Liver (tissue), 9 donors: ENCODE measurements around the gene LDHB. TPM values are rescaled to one million over a fixed set of nuclear protein-coding genes. Genes with fewer than 3 reads are reported as not detected.
A peak's percentile ranks its signal among the peaks of the same experiment; 100 is the strongest.

ENCODE experiments used
- DNase-seq: peaks from one replicate; pipeline ENCODE4 v3.0.0-alpha.2; 2017; ENCODE audit warnings: low spot score
- H3K27ac ChIP-seq, 2 donors: one replicate each; pipeline ENCODE4 v1.7.0; 2013; ENCODE audit warnings: inconsistent platforms in 2 of 2, low read length in 2 of 2, control low read depth in 1 of 2, low read depth in 1 of 2, mild to moderate bottlenecking in 1 of 2
- H3K27me3 ChIP-seq, 4 donors: one replicate each; pipeline versions ENCODE4 v1.6.1 to v1.7.0; 2013; ENCODE audit warnings: low read length in 3 of 4, inconsistent platforms in 1 of 4, mild to moderate bottlenecking in 1 of 4, moderate library complexity in 1 of 4; ENCODE audit not compliant: control insufficient read depth in 4 of 4, insufficient read depth in 4 of 4
- H3K36me3 ChIP-seq, 4 donors: one replicate each; pipeline versions ENCODE4 v1.6.1 to v1.7.0; 2013; ENCODE audit warnings: low read length in 3 of 4, mild to moderate bottlenecking in 3 of 4, low read depth in 1 of 4, moderate library complexity in 1 of 4; ENCODE audit not compliant: control insufficient read depth in 4 of 4, insufficient read depth in 3 of 4
- H3K4me1 ChIP-seq, 4 donors: one replicate each; pipeline versions ENCODE4 v1.6.1 to v1.7.0; 2013; ENCODE audit warnings: low read length in 3 of 4, mild to moderate bottlenecking in 3 of 4, moderate library complexity in 1 of 4; ENCODE audit not compliant: control insufficient read depth in 4 of 4, insufficient read depth in 4 of 4
- H3K4me3 ChIP-seq, 3 donors: one replicate each; pipeline versions ENCODE4 v1.6.1 to v1.7.0; 2013; ENCODE audit warnings: low read length in 3 of 3, control low read depth in 1 of 3, low read depth in 1 of 3, mild to moderate bottlenecking in 1 of 3
- H3K9ac ChIP-seq, 2 donors: one replicate each; pipeline ENCODE4 v1.7.0; 2013; ENCODE audit warnings: low read length in 2 of 2, mild to moderate bottlenecking in 2 of 2, moderate library complexity in 2 of 2, control low read depth in 1 of 2, low read depth in 1 of 2
- H3K9me3 ChIP-seq, 4 donors: one replicate each; pipeline versions ENCODE4 v1.6.1 to v1.7.0; 2013; ENCODE audit warnings: low read length in 3 of 4; ENCODE audit not compliant: control insufficient read depth in 4 of 4
- ATF3 ChIP-seq: IDR thresholded peaks from 2 replicates; pipeline ENCODE4 v1.6.1; 2016; ENCODE audit warnings: antibody characterized with exemption
- CTCF ChIP-seq: fragments of 150-350 bp; IDR thresholded peaks from 2 replicates; pipeline ENCODE4 v1.5.1; 2017; ENCODE audit warnings: improper control_type of control experiment, low read depth, low read length; ENCODE audit not compliant: missing input control
- EGR1 ChIP-seq, 2 donors: IDR thresholded peaks; 2 replicates each; pipeline ENCODE4 v1.6.1; 2016 to 2018; ENCODE audit warnings: antibody characterized with exemption in 2 of 2, low read depth in 2 of 2
- FOXA2 ChIP-seq: IDR thresholded peaks from 2 replicates; pipeline ENCODE4 v1.6.1; 2016; ENCODE audit warnings: antibody characterized with exemption
- HNF4A ChIP-seq, 2 donors: conservative IDR thresholded peaks; 2 replicates each; pipeline ENCODE4 v1.6.1; 2016; ENCODE audit warnings: antibody characterized with exemption in 2 of 2, mild to moderate bottlenecking in 2 of 2
- HNF4G ChIP-seq: IDR thresholded peaks from 2 replicates; pipeline ENCODE4 v1.6.1; 2016; ENCODE audit warnings: antibody characterized with exemption
- JUND ChIP-seq, 2 donors: IDR thresholded peaks; 2 replicates each; pipeline ENCODE4 v1.6.1; 2016; ENCODE audit warnings: antibody characterized with exemption in 2 of 2
- RAD21 ChIP-seq, 2 donors: IDR thresholded peaks; 2 replicates each; pipeline ENCODE4 v1.6.1; 2016; ENCODE audit warnings: antibody characterized with exemption in 2 of 2, mild to moderate bottlenecking in 2 of 2
- SP1 ChIP-seq: IDR thresholded peaks from 2 replicates; pipeline ENCODE4 v1.6.1; 2018; ENCODE audit warnings: antibody characterized with exemption, mild to moderate bottlenecking
- TAF1 ChIP-seq: conservative IDR thresholded peaks from 2 replicates; pipeline ENCODE4 v1.6.1; 2016; ENCODE audit warnings: antibody characterized with exemption, mild to moderate bottlenecking
- WGBS: extraction: QIAGEN DNeasy Blood & Tissue Kit; methylation state at CpG from one replicate; pipeline ENCODE4 v1.1.7; 2013; 5-methylcytosine and 5-hydroxymethylcytosine counted together
- polyA plus RNA-seq, 2 donors: library from polyadenylated mRNA; stranded (reverse) in 1 of 2; unstranded in 1 of 2; fragments of 200-250 nt in 1 of 2; fragments of >200 nt in 1 of 2; fragmentation: Nextera tagmentation in 1 of 2; extraction: Ambion mirVana in 1 of 2; gene quantifications; one replicate each; pipeline versions ENCODE4 v1.2.1 to v1.2.3, GENCODE V29; 2013 to 2015
- total RNA-seq, 2 donors: library from RNA; depleted of rRNA; stranded (reverse); fragments of >200 nt; gene quantifications; one replicate each; pipeline ENCODE4 v1.2.3, GENCODE V29; 2014
- TF ChIP-seq, protein P1 (sequence below): IDR thresholded peaks from 2 replicates; pipeline ENCODE4 v1.6.1; 2016; ENCODE audit warnings: antibody characterized with exemption, mild to moderate bottlenecking
- TF ChIP-seq, protein P2 (sequence below): IDR thresholded peaks from 2 replicates; pipeline ENCODE4 v1.6.1; 2016; ENCODE audit warnings: antibody characterized with exemption
- TF ChIP-seq, protein P3 (sequence below): IDR thresholded peaks from 2 replicates; pipeline ENCODE4 v1.6.1; 2016; ENCODE audit warnings: antibody characterized with exemption
- donor health status: healthy.
- donor health status: healthy.
- donor health status: healthy.
- donor health status: healthy.
- donor health status: healthy.

The LDHB gene
- total and polyA plus RNA-seq, 4 donors: 20.9 to 99.7 (median 42.3) TPM

DNA sequence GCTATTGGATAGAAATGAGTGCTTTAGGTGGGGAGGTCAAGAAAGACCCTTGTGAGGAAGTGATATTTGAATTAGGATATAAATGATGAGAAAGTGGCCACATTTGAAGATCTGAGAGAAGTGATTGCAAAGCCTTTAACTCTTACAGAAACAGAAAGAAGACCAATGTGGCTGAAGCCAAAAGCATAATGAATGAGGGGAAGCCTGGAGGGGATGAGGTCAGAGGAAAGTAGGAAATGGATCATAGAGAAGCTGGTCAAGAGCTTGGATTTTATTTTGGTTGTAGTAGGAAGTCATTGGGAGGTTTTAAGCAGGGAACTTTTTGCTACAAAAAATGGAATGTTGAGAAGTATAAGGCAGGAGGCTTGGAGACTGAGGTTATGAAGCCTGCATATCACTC, 49.4 kb downstream of the LDHB start:
- Histone ChIP-seq H3K9me3 (no peaks in the 10 kb centered on the region), H3K27ac (no peak overlapping the region), H3K27me3 (no peaks in the 10 kb centered on the region), H3K9ac (no peak overlapping the region), H3K4me3 (no peak overlapping the region), H3K4me1 (peaks cover 0 to 7% (median 4%) of the 10 kb centered on the region in 4 donors), H3K36me3 (no peaks in the 10 kb centered on the region)
- TF ChIP-seq SP1 (no peak), JUND (IDR thresholded peaks at IDR 0.05) (no peak), RAD21 (IDR thresholded peaks at IDR 0.05) (no peak), ATF3 (no peak), EGR1 (IDR thresholded peaks at IDR 0.05; ENCODE audit: low read depth in 2 of 2) (no peak), TAF1 (no peak), FOXA2 (no peak), HNF4A (conservative IDR thresholded peaks at IDR 0.05) (no peak), HNF4G (no peak)
- TF ChIP-seq, protein P1, sequence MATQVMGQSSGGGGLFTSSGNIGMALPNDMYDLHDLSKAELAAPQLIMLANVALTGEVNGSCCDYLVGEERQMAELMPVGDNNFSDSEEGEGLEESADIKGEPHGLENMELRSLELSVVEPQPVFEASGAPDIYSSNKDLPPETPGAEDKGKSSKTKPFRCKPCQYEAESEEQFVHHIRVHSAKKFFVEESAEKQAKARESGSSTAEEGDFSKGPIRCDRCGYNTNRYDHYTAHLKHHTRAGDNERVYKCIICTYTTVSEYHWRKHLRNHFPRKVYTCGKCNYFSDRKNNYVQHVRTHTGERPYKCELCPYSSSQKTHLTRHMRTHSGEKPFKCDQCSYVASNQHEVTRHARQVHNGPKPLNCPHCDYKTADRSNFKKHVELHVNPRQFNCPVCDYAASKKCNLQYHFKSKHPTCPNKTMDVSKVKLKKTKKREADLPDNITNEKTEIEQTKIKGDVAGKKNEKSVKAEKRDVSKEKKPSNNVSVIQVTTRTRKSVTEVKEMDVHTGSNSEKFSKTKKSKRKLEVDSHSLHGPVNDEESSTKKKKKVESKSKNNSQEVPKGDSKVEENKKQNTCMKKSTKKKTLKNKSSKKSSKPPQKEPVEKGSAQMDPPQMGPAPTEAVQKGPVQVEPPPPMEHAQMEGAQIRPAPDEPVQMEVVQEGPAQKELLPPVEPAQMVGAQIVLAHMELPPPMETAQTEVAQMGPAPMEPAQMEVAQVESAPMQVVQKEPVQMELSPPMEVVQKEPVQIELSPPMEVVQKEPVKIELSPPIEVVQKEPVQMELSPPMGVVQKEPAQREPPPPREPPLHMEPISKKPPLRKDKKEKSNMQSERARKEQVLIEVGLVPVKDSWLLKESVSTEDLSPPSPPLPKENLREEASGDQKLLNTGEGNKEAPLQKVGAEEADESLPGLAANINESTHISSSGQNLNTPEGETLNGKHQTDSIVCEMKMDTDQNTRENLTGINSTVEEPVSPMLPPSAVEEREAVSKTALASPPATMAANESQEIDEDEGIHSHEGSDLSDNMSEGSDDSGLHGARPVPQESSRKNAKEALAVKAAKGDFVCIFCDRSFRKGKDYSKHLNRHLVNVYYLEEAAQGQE: no peak
- TF ChIP-seq, protein P2, sequence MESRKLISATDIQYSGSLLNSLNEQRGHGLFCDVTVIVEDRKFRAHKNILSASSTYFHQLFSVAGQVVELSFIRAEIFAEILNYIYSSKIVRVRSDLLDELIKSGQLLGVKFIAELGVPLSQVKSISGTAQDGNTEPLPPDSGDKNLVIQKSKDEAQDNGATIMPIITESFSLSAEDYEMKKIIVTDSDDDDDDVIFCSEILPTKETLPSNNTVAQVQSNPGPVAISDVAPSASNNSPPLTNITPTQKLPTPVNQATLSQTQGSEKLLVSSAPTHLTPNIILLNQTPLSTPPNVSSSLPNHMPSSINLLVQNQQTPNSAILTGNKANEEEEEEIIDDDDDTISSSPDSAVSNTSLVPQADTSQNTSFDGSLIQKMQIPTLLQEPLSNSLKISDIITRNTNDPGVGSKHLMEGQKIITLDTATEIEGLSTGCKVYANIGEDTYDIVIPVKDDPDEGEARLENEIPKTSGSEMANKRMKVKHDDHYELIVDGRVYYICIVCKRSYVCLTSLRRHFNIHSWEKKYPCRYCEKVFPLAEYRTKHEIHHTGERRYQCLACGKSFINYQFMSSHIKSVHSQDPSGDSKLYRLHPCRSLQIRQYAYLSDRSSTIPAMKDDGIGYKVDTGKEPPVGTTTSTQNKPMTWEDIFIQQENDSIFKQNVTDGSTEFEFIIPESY: no peak
- TF ChIP-seq, protein P3, sequence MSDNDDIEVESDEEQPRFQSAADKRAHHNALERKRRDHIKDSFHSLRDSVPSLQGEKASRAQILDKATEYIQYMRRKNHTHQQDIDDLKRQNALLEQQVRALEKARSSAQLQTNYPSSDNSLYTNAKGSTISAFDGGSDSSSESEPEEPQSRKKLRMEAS: no peak
- DNase-seq: no peak

DNA sequence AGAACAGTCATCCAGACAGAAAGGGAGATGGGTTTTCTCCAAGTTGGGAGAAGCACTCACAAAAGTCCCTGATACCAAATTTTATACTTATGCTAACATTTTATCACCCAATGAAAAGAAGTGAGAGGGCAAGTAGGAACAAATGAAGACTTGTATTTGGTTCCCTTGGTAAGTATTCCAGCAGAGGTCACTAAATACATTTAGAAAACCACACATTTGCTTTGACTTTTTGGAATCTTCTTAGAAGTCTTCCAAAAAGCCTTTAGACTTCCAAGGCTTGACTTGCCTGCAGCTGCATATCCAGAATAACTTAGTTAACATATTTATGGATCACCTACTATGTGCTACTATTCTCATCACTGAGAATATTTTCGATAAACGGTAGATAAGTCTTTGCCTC, 49.9 kb downstream of the LDHB start:
- peaks cover 0 to 7% (median 4%) of the 10 kb centered on the region in 4 donors for H3K4me1 ChIP-seq
- H3K9ac ChIP-seq: no peak overlapping the region
- H3K9me3 ChIP-seq: no peaks in the 10 kb centered on the region
- no peak overlapping the region for H3K4me3 ChIP-seq
- TF ChIP-seq CTCF: peak; percentile 42
- peak; percentile 80 for TF ChIP-seq RAD21 (IDR thresholded peaks at IDR 0.05)
- TF ChIP-seq EGR1 (IDR thresholded peaks at IDR 0.05; ENCODE audit: low read depth in 2 of 2): no peak
- DNase-seq: no peak
- no peak overlapping the region for H3K27ac ChIP-seq
- H3K27me3 ChIP-seq: no peaks in the 10 kb centered on the region
- no peaks in the 10 kb centered on the region for H3K36me3 ChIP-seq
- 47% methylated on average over 2 of the region's 2 CpGs for WGBS
